Measurements from ENCODE around the gene FAM53B. TPM values are rescaled to one million over a fixed set of nuclear protein-coding genes. Genes with fewer than 3 reads are reported as not detected.

The FAM53B gene
- total RNA-seq, 1 experiment from 2014 or later: 13.7 TPM

DNA sequence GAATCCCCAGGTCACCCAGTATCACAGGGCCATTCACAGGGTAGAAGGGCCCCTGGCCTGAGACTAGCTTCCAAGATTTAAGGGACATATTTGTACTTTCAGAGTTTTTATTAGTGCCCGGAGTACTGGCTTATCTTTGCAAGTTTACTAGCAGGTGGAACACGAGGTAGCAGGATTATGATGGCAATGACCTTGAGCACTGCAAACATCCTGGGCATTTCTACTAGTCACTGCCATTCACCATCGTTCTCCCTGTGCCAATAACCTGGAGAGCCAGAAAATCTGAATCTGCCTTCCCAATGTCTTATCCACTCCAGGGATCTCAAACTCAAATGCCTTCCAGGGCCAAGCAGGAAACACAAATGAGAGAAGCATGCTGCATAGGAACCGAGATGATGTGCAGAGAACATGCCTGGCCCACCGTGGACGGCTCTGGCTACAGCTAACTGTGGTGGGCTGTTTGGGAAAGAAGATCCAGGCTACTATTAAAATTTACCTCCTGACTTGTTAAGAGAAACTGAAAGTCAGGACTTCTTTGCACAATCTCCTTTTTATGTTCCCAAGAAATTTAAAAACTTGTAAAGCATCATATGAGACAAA, 16.7 kb downstream of the FAM53B start:
- intact Hi-C loops (cut with micrococcal nuclease; ENCODE audit: unreplicated experiment): no loop called here
- H3K4me3 ChIP-seq (ENCODE audit: low read depth, low read length): no peak overlapping the region
- H3K36me3 ChIP-seq (ENCODE audit: control insufficient read depth, insufficient read depth, low read length): no peaks in the 10 kb centered on the region
- H3K9me3 Mint-ChIP-seq (ENCODE audit: unreplicated experiment): no peaks in the 10 kb centered on the region
- H3K27ac Mint-ChIP-seq (ENCODE audit: unreplicated experiment): no peak overlapping the region
- TF ChIP-seq, protein P1, sequence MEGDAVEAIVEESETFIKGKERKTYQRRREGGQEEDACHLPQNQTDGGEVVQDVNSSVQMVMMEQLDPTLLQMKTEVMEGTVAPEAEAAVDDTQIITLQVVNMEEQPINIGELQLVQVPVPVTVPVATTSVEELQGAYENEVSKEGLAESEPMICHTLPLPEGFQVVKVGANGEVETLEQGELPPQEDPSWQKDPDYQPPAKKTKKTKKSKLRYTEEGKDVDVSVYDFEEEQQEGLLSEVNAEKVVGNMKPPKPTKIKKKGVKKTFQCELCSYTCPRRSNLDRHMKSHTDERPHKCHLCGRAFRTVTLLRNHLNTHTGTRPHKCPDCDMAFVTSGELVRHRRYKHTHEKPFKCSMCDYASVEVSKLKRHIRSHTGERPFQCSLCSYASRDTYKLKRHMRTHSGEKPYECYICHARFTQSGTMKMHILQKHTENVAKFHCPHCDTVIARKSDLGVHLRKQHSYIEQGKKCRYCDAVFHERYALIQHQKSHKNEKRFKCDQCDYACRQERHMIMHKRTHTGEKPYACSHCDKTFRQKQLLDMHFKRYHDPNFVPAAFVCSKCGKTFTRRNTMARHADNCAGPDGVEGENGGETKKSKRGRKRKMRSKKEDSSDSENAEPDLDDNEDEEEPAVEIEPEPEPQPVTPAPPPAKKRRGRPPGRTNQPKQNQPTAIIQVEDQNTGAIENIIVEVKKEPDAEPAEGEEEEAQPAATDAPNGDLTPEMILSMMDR (IDR thresholded peaks at IDR 0.05; ENCODE audit: insufficient read depth in 1 of 2, low read depth in 1 of 2, low read length in 1 of 2, severe bottlenecking in 1 of 2, unreplicated experiment in 1 of 2): no peak
- no peaks in the 10 kb centered on the region for H3K4me1 Mint-ChIP-seq (ENCODE audit: low read depth, unreplicated experiment)
- no peaks in the 10 kb centered on the region for H3K9me3 ChIP-seq
- H3K4me1 ChIP-seq: no peaks in the 10 kb centered on the region
- BruUV-seq (replicated peaks): no TSS peak
- ChIA-PET CTCF (no interaction called here), POLR2A (no interaction called here)
- H3K27me3 ChIP-seq (replicated peaks; ENCODE audit: control insufficient read depth, insufficient read depth, low read length): no peaks in the 10 kb centered on the region
- H3K4me3 Mint-ChIP-seq (ENCODE audit: unreplicated experiment): no peak overlapping the region
- no peaks in the 10 kb centered on the region for H3K27me3 Mint-ChIP-seq (ENCODE audit: insufficient read depth, unreplicated experiment)
- H3K36me3 Mint-ChIP-seq (ENCODE audit: insufficient read depth, unreplicated experiment): no peaks in the 10 kb centered on the region
- DNase-seq: no peak

DNA sequence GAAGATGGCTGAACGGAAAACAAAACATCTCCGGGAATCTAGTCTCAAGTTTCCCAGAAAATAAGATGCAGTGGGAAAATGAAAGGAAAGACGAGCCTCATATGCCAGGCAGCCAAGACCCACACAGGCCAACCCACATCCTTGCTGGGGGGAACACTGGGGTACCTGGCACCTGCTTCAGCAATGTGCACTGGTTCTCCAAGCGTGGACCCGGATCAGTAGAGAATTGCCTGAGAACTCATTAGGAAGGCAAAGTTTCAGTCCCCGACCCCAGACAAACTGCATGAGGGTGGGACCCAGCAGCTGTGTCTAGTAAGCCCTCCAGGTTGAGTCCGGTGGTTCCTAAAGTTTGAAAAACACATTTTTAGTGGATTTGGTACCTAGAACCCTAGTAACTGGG, 18.4 kb downstream of the FAM53B start:
- Histone ChIP-seq H3K36me3 (ENCODE audit: control insufficient read depth, insufficient read depth, low read length) (no peaks in the 10 kb centered on the region), H3K4me1 (no peaks in the 10 kb centered on the region), H3K9me3 (no peaks in the 10 kb centered on the region), H3K27me3 (replicated peaks; ENCODE audit: control insufficient read depth, insufficient read depth, low read length) (no peaks in the 10 kb centered on the region), H3K4me3 (ENCODE audit: low read depth, low read length) (no peak overlapping the region)
- Mint-ChIP-seq H3K27me3 (ENCODE audit: insufficient read depth, unreplicated experiment) (no peaks in the 10 kb centered on the region), H3K27ac (ENCODE audit: unreplicated experiment) (no peak overlapping the region), H3K4me3 (ENCODE audit: unreplicated experiment) (no peak overlapping the region), H3K9me3 (ENCODE audit: unreplicated experiment) (no peaks in the 10 kb centered on the region), H3K4me1 (ENCODE audit: low read depth, unreplicated experiment) (no peaks in the 10 kb centered on the region), H3K36me3 (ENCODE audit: insufficient read depth, unreplicated experiment) (no peaks in the 10 kb centered on the region)
- TF ChIP-seq, protein P1 (IDR thresholded peaks at IDR 0.05; ENCODE audit: insufficient read depth in 1 of 2, low read depth in 1 of 2, low read length in 1 of 2, severe bottlenecking in 1 of 2, unreplicated experiment in 1 of 2): no peak
- intact Hi-C loops (cut with micrococcal nuclease; ENCODE audit: unreplicated experiment): no loop called here
- BruUV-seq (replicated peaks): no TSS peak
- no peak for DNase-seq
- CTCF ChIA-PET: interaction anchor here (0.5 to 1.7 kb wide), 2 partner anchors 15 to 148 kb away, joined by 4 read pairs; no protein-coding TSS in a partner anchor
- POLR2A ChIA-PET: no interaction called here

DNA sequence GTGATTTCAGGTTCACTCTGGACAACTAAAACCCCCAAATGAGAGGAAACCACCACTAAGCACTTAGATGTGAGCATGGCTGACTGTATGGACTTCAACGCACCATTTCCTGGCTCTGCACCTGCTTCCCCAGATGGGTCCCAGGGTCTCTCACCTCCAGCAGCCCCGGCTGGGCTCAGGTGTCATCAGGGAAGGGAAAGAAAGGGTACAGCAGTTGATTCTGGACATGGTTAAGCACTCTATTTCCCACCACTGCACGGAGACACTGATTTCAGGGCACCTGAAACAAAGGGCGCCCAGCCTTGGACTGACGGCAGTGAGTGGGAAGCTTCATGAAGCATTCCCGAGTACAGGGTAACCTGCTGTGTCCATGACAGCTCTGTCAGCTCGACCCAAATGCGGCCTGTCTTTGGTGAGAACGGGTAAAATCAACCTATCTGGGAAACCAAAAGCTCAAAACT, 19.0 kb downstream of the FAM53B start:
- no peaks in the 10 kb centered on the region for H3K36me3 ChIP-seq (ENCODE audit: control insufficient read depth, insufficient read depth, low read length)
- H3K9me3 Mint-ChIP-seq (ENCODE audit: unreplicated experiment): no peaks in the 10 kb centered on the region
- intact Hi-C loops (cut with micrococcal nuclease; ENCODE audit: unreplicated experiment): no loop called here
- H3K4me1 ChIP-seq: no peaks in the 10 kb centered on the region
- no peak overlapping the region for H3K27ac Mint-ChIP-seq (ENCODE audit: unreplicated experiment)
- no peak for DNase-seq
- TF ChIP-seq, protein P1 (IDR thresholded peaks at IDR 0.05; ENCODE audit: insufficient read depth in 1 of 2, low read depth in 1 of 2, low read length in 1 of 2, severe bottlenecking in 1 of 2, unreplicated experiment in 1 of 2): no peak
- BruUV-seq (replicated peaks): no TSS peak
- no peak overlapping the region for H3K4me3 ChIP-seq (ENCODE audit: low read depth, low read length)
- no peak overlapping the region for H3K4me3 Mint-ChIP-seq (ENCODE audit: unreplicated experiment)
- no peaks in the 10 kb centered on the region for H3K4me1 Mint-ChIP-seq (ENCODE audit: low read depth, unreplicated experiment)
- ChIA-PET CTCF (interaction anchor here (0.6 kb wide), 1 partner anchor 321 kb away, joined by 3 read pairs; no protein-coding TSS in a partner anchor), POLR2A (no interaction called here)
- H3K9me3 ChIP-seq: no peaks in the 10 kb centered on the region
- H3K27me3 Mint-ChIP-seq (ENCODE audit: insufficient read depth, unreplicated experiment): no peaks in the 10 kb centered on the region
- no peaks in the 10 kb centered on the region for H3K36me3 Mint-ChIP-seq (ENCODE audit: insufficient read depth, unreplicated experiment)
- H3K27me3 ChIP-seq (replicated peaks; ENCODE audit: control insufficient read depth, insufficient read depth, low read length): no peaks in the 10 kb centered on the region
